A204.1 (cell line): Measurements from ENCODE around the gene C5orf15.
"Not testable (repeated sequence)": the region's sequence is repeated elsewhere in the genome, so short reads cannot be mapped to it uniquely, and the experiment has no call there.

Experiments
- FAIRE-seq: peaks from 2 replicates; lab custom pipeline; 2012; peaks lifted over from hg19 to GRCh38; lab: Jason Lieb, UNC

The C5orf15 gene

GRCh38 chr5:133962801-133963476, 5.5 kb downstream of the C5orf15 start:
- FAIRE-seq = no peak

- no peak for FAIRE-seq
Observed at GRCh38 chr5:133962131-133962530, 6.3 kb downstream of the C5orf15 start.

GRCh38 chr5:133959643-133960042, 8.8 kb downstream of the C5orf15 start:
- no peak for FAIRE-seq

GRCh38 chr5:133957591-133957990, 10.8 kb downstream of the C5orf15 start:
- FAIRE-seq = no peak

- FAIRE-seq = no peak
Observed at GRCh38 chr5:133957080-133957479, 11.3 kb downstream of the C5orf15 start.

GRCh38 chr5:133956196-133956595, 12.2 kb downstream of the C5orf15 start:
- FAIRE-seq = not testable (repeated sequence)

GRCh38 chr5:133953568-133954145, 14.8 kb downstream of the C5orf15 start:
- FAIRE-seq = no peak

GRCh38 chr5:133952729-133953567, 15.5 kb downstream of the C5orf15 start:
- FAIRE-seq = no peak

GRCh38 chr5:133950821-133951612, 17.4 kb downstream of the C5orf15 start:
- FAIRE-seq = no peak

- FAIRE-seq = peak; percentile 11
Observed at GRCh38 chr5:133948721-133949120, 19.7 kb downstream of the C5orf15 start.

GRCh38 chr5:133947431-133947841, 21.0 kb downstream of the C5orf15 start:
- FAIRE-seq = no peak

- FAIRE-seq = no peak
Observed at GRCh38 chr5:133945568-133945967, 22.9 kb downstream of the C5orf15 start.

- FAIRE-seq = no peak
Observed at GRCh38 chr5:133944263-133945185, 23.9 kb downstream of the C5orf15 start.

- FAIRE-seq = no peak
Observed at GRCh38 chr5:133943475-133943817, 25.0 kb downstream of the C5orf15 start.

- FAIRE-seq = no peak
Observed at GRCh38 chr5:133942614-133943474, 25.6 kb downstream of the C5orf15 start.

- FAIRE-seq = no peak
Observed at GRCh38 chr5:133941456-133942196, 26.8 kb downstream of the C5orf15 start.

GRCh38 chr5:133939668-133940067, 28.8 kb downstream of the C5orf15 start:
- FAIRE-seq = no peak

GRCh38 chr5:133938929-133939328, 29.5 kb downstream of the C5orf15 start:
- no peak for FAIRE-seq

GRCh38 chr5:133938039-133938821, 30.2 kb downstream of the C5orf15 start:
- no peak for FAIRE-seq
